OCI-LY3 (cell line): ENCODE data around the gene ZC2HC1C.

Source experiments
- H2AFZ ChIP-seq: fragments of 200-600, 300-600 bp; shearing (Covaris generic); 2 replicates; pipeline ENCODE4 v1.6.0; 2014; ENCODE audit warnings: antibody characterized with exemption, low read depth, low read length
- H3K27ac ChIP-seq: fragments of 200-600, 300-600 bp; sonication (generic); 2 replicates; pipeline ENCODE4 v1.5.1; 2014; ENCODE audit warnings: mild to moderate bottlenecking, low read length, moderate library complexity, mixed read lengths
- H3K27me3 ChIP-seq: fragments of 200-600, 300-600 bp; sonication (generic); 2 replicates; pipeline ENCODE4 v1.6.1; 2014; ENCODE audit warnings: low read depth, low read length, mixed read lengths
- H3K36me3 ChIP-seq: fragments of 200-600, 300-600 bp; sonication (generic); replicated peaks from 2 replicates; pipeline ENCODE3; 2014; ENCODE audit warnings: low read depth, low read length, mixed read lengths
- H3K4me1 ChIP-seq: fragments of 300-600, 200-600 bp; sonication (generic); 2 replicates; pipeline ENCODE4 v1.6.1; 2014; ENCODE audit warnings: low read length, mixed read lengths
- H3K4me2 ChIP-seq: fragments of 200-600, 300-600 bp; sonication (generic); 2 replicates; pipeline ENCODE4 v1.6.1; 2014; ENCODE audit warnings: low read length, mixed read lengths
- H3K4me3 ChIP-seq: fragments of 300-600, 200-600 bp; sonication (generic); 2 replicates; pipeline ENCODE4 v1.5.1; 2014; ENCODE audit warnings: antibody characterized with exemption, mild to moderate bottlenecking, low read length, moderate library complexity
- H3K79me2 ChIP-seq: fragments of 300-600, 200-600 bp; shearing (Covaris generic); 2 replicates; pipeline ENCODE4 v1.6.1; 2014; ENCODE audit warnings: mild to moderate bottlenecking, low read length, mixed read lengths
- H3K9ac ChIP-seq: fragments of 300-600, 200-600 bp; shearing (Covaris generic); 2 replicates; pipeline ENCODE4 v1.6.0; 2014; ENCODE audit warnings: mild to moderate bottlenecking, low read length, moderate library complexity
- H3K9me3 ChIP-seq: fragments of 200-600, 300-600 bp; shearing (Covaris generic); 2 replicates; pipeline ENCODE4 v1.6.1; 2014; ENCODE audit warnings: low read length, mixed read lengths; ENCODE audit not compliant: insufficient read depth
- H4K20me1 ChIP-seq: fragments of 200-600, 300-600 bp; sonication (generic); 2 replicates; pipeline ENCODE4 v1.6.1; 2016; ENCODE audit warnings: low read length, mixed read lengths; ENCODE audit not compliant: insufficient read depth
- CTCF ChIP-seq: fragments of 200-600, 300-600 bp; sonication (generic); IDR thresholded peaks from 2 replicates; pipeline ENCODE4 v1.5.1; 2014; ENCODE audit warnings: antibody characterized with exemption, low read length, low read depth
- EZH2phosphoT487 ChIP-seq: fragments of 200-600 bp; shearing (Covaris generic); IDR thresholded peaks from 2 replicates; pipeline ENCODE4 v1.6.1; 2018; ENCODE audit warnings: antibody characterized with exemption, mixed run types, low read depth

The ZC2HC1C gene

GRCh38 chr14:75049136-75049535 lies 20.3 kb upstream of the ZC2HC1C start:
- Histone ChIP-seq H3K9me3 (no peaks in the 10 kb centered on the region), H3K27ac (no peak overlapping the region), H3K4me2 (no peak overlapping the region), H3K27me3 (no peaks in the 10 kb centered on the region), H4K20me1 (no peaks in the 10 kb centered on the region; the same call in 1 of the 2 replicates), H3K4me1 (peaks cover 13% of the 10 kb centered on the region), H3K36me3 (peaks cover 33% of the 10 kb centered on the region), H3K4me3 (no peak overlapping the region), H3K9ac (no peak overlapping the region), H3K79me2 (peaks cover 47% of the 10 kb centered on the region), H2AFZ (no peak overlapping the region)
- TF ChIP-seq EZH2phosphoT487 = no peak
- no peak for TF ChIP-seq CTCF

GRCh38 chr14:75049731-75050201 lies 19.7 kb upstream of the ZC2HC1C start:
- Histone ChIP-seq H3K9me3 (no peaks in the 10 kb centered on the region), H3K4me2 (0 out of 2 replicates have a peak overlapping the region, but pooled peaks have one; percentile 95), H2AFZ (no peak overlapping the region), H3K36me3 (peaks cover 33% of the 10 kb centered on the region), H3K79me2 (peaks cover 41% of the 10 kb centered on the region), H3K4me1 (peaks cover 13% of the 10 kb centered on the region), H3K27ac (no peak overlapping the region), H3K9ac (no peak overlapping the region), H3K27me3 (no peaks in the 10 kb centered on the region), H4K20me1 (no peaks in the 10 kb centered on the region; the same call in 1 of the 2 replicates), H3K4me3 (peak overlapping the region; percentile 88; the same call in 1 of the 2 replicates)
- no peak for TF ChIP-seq CTCF
- TF ChIP-seq EZH2phosphoT487 = no peak

- H3K36me3 ChIP-seq = peaks cover 33% of the 10 kb centered on the region
- peak within 1 kb of the TSS; percentile 95 for H3K4me2 ChIP-seq
- H3K27ac ChIP-seq = peak within 1 kb of the TSS; percentile 56
- peak within 1 kb of the TSS; percentile 88 for H3K4me3 ChIP-seq
- no peaks in the 10 kb centered on the region for H3K9me3 ChIP-seq
- no peaks in the 10 kb centered on the region for H4K20me1 ChIP-seq
- no peaks in the 10 kb centered on the region for H3K27me3 ChIP-seq
- H2AFZ ChIP-seq = peak within 1 kb of the TSS; percentile 21
- peak within 1 kb of the TSS; percentile 88 for H3K9ac ChIP-seq
- no peak for TF ChIP-seq EZH2phosphoT487
- TF ChIP-seq CTCF = no peak; the same call in 1 of the 2 replicates
- peaks cover 13% of the 10 kb centered on the region for H3K4me1 ChIP-seq
- peaks cover 33% of the 10 kb centered on the region for H3K79me2 ChIP-seq
Observed at GRCh38 chr14:75050852-75051555, 18.4 kb upstream of the ZC2HC1C start, which contains the start of gene MLH3. MLH3 (minus strand) TSS chr14:75051467; CDS start chr14:75049655, 1,812 bp downstream.

- no peaks in the 10 kb centered on the region for H3K9me3 ChIP-seq
- peak overlapping the region; percentile 95 for H3K4me2 ChIP-seq
- no peaks in the 10 kb centered on the region for H3K27me3 ChIP-seq
- H4K20me1 ChIP-seq = no peaks in the 10 kb centered on the region
- no peak overlapping the region for H3K27ac ChIP-seq
- H3K79me2 ChIP-seq = peaks cover 30% of the 10 kb centered on the region
- H3K4me3 ChIP-seq = peak overlapping the region; percentile 88
- H2AFZ ChIP-seq = peak overlapping the region; percentile 21
- peaks cover 29% of the 10 kb centered on the region for H3K36me3 ChIP-seq
- peaks cover 13% of the 10 kb centered on the region for H3K4me1 ChIP-seq
- peak overlapping the region; percentile 88 for H3K9ac ChIP-seq
- TF ChIP-seq EZH2phosphoT487 = no peak
- no peak for TF ChIP-seq CTCF
Observed at GRCh38 chr14:75051556-75051899, 17.9 kb upstream of the ZC2HC1C start.
